AG04449 (cell line): ENCODE results near the gene ATP8A2.
A peak's percentile ranks its signal among the peaks of the same experiment; 100 is the strongest.

Experiments used
- CTCF ChIA-PET: fragments of 350-600 bp; formaldehyde crosslinking; extraction: SDS; loops from one replicate; lab custom pipeline; 2021; ENCODE audit warnings: antibody characterized with exemption; lab: Yijun Ruan, JAX
- POLR2A ChIA-PET: fragments of 400-600, 350-600 bp; formaldehyde crosslinking; extraction: SDS; loops from one replicate; lab custom pipeline; 2020; ENCODE audit warnings: antibody characterized with exemption, inconsistent platforms; lab: Yijun Ruan, JAX
- DNase-seq: peaks from one replicate; pipeline ENCODE4 v3.0.0-alpha.2; 2010; ENCODE audit warnings: low read depth, low spot score
- H3K4me3 ChIP-seq: 2 replicates; pipeline ENCODE4 v1.5.1; 2011; ENCODE audit warnings: low read depth, mild to moderate bottlenecking, control low read depth, low read length
- CTCF ChIP-seq: IDR thresholded peaks from one replicate; pipeline ENCODE4 v1.5.1; 2011; ENCODE audit warnings: mild to moderate bottlenecking, moderate library complexity, low read length, control low read depth, inconsistent platforms; ENCODE audit not compliant: insufficient read depth; ENCODE audit errors: missing control alignments

The ATP8A2 gene

GRCh38 chr13:26041444-26041843 is 669.7 kb downstream of the ATP8A2 start:
- ChIA-PET POLR2A (no interaction called here), CTCF (no interaction called here)
- no peak overlapping the region for H3K4me3 ChIP-seq
- no peak for TF ChIP-seq CTCF
- no peak for DNase-seq

- H3K4me3 ChIP-seq, result no peak overlapping the region
- CTCF ChIA-PET, result no interaction called here
- no peak for TF ChIP-seq CTCF
- POLR2A ChIA-PET, result no interaction called here
- DNase-seq, result no peak
Observed at GRCh38 chr13:26042785-26043184, 671.0 kb downstream of the ATP8A2 start.

- CTCF ChIA-PET, result interaction anchor here (0.5 kb wide), 1 partner anchor 704 kb away, joined by 3 read pairs; no protein-coding TSS in a partner anchor
- no peak overlapping the region for H3K4me3 ChIP-seq
- POLR2A ChIA-PET, result no interaction called here
- TF ChIP-seq CTCF, result no peak
- no peak for DNase-seq
Observed at GRCh38 chr13:26045142-26045541, 673.4 kb downstream of the ATP8A2 start.

- no peak for DNase-seq
- H3K4me3 ChIP-seq, result no peak overlapping the region
- CTCF ChIA-PET, result no interaction called here
- POLR2A ChIA-PET, result no interaction called here
- no peak for TF ChIP-seq CTCF
Observed at GRCh38 chr13:26046639-26047038, 674.9 kb downstream of the ATP8A2 start.

GRCh38 chr13:26047040-26047439 is 675.3 kb downstream of the ATP8A2 start:
- no peak for TF ChIP-seq CTCF
- DNase-seq, result no peak

GRCh38 chr13:26048741-26049140 is 677.0 kb downstream of the ATP8A2 start:
- H3K4me3 ChIP-seq, result peak overlapping the region; percentile 58
- ChIA-PET CTCF (no interaction called here), POLR2A (interaction anchor here (0.6 kb wide), 1 partner anchor 1241 kb away, joined by 3 read pairs; no protein-coding TSS in a partner anchor)

More at GRCh38 chr13:26047040-26047439, 675.3 kb downstream of the ATP8A2 start:
- POLR2A ChIA-PET, result no interaction called here
- no peak overlapping the region for H3K4me3 ChIP-seq
- CTCF ChIA-PET, result no interaction called here

More at GRCh38 chr13:26048741-26049140, 677.0 kb downstream of the ATP8A2 start:
- TF ChIP-seq CTCF, result no peak
- no peak for DNase-seq
